Amniotic stem cell (primary cell): ENCODE data around the gene PTCH1.

ENCODE experiments used
- DNase-seq: peaks from one replicate; lab custom pipeline; 2025; lab: John Stamatoyannopoulos, UW

PTCH1 gene

GRCh38 chr9:95512709-95513095, 4.1 kb downstream of the PTCH1 start:
- DNase-seq, result no peak

DNA sequence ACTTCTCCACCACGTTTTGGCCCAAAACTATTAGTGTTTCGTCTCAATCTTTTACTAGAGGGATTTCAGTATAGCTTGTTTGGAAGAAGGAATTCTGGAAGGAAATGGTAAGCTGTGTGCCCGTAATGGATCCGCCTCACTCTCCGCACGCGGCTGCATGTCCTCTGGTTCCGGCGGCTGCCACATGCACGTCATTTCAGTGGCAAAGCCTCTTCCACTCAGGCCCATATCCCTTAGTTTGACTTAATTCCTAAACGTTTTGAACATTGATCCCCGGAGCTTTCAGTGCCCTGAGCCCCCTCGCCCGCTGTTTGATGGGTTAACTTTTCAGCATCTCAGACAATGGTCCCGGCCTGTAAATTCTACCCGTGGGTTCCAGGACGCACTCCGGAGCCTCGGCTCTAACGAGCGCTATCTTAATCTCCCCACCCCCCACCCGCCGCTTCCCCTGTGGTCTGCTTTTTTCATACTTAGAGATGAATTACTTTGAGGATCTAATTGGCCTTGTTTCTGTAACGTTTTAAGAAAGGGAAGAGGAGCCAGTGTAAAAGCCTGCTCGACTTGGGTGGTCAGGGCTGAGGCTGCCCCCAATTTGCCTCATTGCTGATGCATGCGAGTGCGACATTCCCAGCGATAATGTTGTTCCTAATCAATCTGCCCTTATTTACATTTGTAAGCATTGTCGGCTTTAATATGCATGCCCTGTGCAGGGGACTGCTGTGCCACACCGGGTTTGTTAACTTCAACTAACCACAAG, 4.6 kb downstream of the PTCH1 start:
- no peak for DNase-seq

- DNase-seq, result no peak
Observed at GRCh38 chr9:95511616-95511931, 5.2 kb downstream of the PTCH1 start.

DNA sequence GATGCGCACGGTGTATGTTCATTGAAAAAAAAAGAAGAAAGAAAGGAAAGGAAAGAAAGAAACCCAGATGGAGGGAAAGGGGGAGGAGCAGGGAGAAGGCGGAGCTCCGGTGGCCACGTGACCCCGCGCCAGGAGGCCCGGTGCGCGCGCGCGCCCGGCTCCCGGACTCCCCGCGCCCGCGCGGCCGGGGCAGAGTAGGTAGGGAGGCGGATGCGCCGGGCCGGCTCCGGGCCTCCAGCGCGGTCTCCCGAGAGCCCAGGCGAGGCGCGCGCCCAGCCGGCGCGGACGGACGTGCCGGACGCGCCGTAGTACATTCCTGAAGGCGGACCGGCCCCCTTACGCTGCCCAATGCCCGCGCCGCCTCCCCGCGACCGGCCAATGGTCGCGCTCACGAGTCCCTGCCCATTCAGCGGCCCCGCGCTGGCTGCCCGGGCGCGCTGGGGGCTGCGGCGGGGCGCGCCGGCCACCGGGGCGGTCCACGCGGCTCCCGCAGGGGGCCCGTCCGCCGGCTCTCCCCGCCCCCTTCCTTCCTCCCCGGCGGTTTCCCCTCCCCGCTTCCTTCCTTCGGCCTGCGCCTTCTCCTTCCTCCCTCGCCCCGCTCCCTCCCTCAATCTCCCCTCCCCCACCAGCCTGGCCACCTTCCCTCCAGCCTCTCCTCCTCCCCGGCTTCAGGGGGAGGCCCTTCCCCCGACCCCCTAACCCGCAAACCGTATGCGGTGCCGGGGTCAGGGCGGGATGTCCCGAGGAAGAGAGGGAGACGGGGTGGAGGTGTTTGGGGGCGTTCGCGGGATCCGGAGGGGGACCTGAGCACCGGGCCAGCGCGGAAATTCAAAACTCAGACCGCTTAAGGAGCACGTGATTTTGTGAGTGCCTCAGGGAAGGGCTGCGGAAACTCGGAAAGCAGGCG, 5.8 kb downstream of the PTCH1 start:
- DNase-seq, result peak; percentile 96

DNA sequence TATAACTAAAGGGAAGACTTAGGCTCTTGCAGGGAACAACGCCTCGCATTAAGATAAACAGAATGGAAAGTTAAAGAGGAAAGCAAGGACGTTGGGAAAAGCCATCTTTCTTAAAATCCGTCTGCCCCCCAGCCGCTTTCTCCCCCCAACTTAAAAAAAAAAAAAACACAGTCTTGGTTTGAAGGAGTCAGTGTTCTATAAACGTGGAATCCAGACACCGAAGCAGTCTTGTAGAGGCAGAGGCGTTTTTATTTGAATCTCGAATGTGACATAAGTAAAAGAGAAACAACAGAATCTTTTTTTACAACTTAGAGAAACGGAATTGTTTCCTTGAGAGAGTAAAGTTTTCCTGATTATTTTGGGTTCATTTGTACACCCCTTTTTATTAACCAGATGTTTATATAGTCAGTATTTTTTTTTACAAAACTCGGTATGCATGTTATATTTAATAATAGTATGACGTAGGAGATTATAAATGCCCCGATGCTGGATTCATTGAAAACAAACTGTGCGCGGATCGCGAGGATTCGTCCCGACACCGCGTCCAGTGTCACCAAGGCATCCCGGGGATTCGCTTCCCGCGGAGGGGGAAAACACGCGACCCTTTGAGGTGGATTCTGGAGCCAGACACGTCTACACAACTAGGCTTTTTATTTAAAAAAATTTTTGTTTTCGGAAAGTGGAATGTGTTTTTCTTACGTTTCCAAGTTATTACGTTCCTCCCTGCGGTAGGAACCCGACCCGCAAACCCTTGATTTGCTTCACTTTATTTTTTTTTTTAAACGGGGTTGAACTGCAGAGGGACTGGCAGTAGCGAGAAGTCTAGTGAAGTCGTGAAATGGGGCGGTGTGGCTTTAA, 6.7 kb downstream of the PTCH1 start:
- DNase-seq, result no peak

DNA sequence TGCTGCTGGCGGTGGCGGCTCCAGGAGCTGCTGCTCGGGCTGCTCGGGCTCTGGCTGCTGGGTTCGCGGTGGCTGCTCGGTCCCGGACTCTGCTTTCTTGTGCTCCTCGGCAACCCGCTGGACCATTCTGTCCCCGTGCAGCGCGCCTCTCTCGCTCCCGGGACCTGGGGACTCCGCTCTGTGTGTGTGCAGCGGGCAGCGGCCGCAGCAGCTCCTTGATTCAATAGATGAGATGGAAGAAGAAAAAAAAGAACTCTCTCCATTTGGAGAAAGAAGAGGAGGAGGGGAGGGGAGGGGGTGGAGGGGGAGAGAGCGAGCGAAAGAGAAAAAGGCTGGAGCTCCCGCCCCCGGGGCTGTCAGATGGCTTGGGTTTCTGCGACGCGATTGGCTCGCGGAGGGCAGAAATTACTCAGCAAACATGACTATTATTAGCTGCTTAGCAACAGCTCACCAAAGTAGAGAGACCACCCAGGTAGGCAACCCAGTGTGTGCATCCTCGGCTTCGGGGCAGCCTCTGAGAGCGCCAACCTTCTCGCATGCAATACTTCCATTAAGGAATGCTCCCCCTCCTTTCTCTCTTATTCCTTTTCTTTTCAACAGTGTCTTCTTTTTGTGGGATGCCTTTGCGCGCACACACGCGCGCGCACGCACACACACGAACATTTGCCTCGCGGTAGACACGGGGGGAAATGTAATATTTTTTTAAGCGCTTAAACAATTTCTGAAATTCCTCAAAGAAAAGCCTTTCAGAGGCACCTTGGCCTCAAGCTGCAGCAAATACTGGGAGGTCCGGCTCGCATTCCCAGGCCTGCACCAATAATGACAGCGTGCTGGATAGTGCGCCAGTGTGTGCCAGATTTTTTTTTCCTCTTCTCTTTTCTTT, 7.6 kb downstream of the PTCH1 start:
- peak; percentile 88 for DNase-seq

DNA sequence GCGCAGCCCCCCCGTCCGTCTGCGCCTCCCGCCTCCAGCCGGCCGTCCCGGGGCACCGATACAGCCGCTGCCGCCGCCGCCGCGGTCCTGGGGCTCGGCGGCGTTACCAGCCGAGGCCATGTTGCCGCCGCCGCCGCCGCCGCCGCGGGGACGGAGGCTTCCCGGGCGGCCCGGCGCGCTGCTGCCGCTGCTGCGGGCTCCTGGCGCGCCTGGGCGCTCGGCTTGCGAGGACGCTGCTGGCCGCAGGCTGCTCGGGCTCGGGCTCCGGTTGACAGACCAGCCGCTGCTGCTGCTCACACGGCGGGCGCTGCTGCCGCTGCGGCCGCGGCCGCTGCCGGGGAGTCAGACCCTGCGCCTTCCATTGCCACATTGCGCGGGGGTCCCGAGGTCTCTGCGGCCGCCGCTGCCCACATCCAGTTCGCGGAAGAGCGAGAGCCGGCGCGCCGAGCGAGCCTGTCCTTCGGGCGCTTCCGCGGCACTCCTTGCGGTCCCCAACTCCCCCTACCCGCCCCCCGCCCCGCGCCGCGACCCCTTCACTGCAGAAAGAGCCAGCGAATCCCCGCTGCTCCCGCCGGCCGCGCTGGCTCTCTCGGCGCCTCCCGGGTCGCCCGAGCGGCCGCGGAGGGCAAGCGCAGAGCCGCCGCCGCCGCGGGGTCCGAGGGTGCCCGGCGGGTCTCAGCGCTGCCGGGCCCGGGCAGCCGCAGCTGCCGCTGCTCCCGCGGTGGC, 8.4 kb downstream of the PTCH1 start:
- no peak for DNase-seq

DNA sequence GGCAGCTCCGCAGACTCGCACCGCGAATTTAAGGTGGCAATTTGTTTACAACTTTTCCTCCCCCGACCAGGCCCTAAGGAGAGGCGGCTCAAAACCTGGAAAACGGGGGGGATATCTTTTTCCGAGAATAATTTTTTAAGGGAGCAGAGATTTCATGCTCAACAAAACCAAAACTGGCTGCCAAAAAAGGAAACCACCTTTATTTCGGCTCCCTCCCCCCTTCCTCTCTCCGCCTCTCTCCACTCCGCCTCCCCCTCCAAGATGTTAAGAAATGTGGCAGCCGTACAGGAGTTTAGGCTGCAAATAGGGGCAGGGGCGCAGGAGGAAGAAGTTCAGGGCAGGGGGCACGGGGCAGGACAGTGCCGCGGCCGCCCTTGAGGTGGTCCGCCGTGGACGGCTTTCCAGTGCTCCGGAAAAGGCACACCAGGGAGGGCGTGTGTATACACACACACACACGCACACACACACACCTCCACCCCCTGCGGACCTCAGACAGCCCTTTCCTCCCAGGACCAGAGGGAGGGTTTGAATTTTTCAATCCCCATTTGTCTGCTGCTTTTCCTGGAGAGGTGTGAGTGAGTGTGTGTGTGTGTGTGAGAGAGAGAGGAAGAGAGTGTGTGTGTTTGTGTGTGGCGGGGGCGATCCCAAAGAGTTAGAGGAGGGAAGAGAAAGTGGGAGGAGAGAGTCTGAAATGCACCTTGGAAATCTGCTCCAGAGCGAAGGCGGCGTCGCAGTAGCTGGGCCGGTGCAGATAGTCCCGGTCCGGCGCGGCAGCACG, 9.1 kb downstream of the PTCH1 start:
- peak; percentile 25 for DNase-seq

DNA sequence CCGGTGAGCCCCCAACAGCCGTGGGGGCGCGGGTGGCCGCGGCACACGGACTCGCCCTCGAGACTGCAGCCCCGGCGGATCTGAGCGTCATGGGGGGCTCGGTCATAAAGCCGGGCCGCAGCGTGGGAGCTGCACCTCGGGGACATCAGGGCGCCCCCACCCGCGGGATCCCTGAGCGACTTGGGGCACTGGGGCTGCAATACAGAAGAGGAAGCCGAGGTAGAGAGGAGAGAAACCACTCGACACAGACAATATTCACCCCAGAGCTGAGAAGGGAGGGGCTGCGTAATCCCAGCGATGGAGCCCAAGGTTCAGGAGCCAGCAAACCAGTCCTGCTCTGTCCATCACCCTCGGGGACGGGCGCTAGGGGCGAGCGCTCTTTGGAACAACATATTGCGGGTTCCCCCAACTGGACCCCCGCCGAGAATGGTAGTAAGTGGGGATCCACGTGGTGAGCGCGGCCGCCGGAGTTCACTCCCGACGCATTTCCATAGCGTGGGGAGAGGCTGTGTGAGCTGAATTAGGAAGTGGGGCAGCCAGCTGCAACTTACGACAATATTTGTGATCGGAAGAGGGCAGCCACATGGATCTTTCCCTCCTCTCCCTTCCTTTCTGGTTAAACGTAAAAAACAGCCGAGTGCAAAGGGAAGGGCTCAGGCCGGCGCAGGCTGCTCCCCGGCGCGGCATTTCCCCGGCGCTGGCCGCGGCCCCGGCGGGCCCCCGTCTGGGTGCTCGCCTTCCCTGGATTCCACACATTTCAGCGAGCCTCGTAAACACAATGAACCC, 9.9 kb downstream of the PTCH1 start:
- no peak for DNase-seq

GRCh38 chr9:95506428-95506677, 10.4 kb downstream of the PTCH1 start:
- peak; percentile 20 for DNase-seq

DNA sequence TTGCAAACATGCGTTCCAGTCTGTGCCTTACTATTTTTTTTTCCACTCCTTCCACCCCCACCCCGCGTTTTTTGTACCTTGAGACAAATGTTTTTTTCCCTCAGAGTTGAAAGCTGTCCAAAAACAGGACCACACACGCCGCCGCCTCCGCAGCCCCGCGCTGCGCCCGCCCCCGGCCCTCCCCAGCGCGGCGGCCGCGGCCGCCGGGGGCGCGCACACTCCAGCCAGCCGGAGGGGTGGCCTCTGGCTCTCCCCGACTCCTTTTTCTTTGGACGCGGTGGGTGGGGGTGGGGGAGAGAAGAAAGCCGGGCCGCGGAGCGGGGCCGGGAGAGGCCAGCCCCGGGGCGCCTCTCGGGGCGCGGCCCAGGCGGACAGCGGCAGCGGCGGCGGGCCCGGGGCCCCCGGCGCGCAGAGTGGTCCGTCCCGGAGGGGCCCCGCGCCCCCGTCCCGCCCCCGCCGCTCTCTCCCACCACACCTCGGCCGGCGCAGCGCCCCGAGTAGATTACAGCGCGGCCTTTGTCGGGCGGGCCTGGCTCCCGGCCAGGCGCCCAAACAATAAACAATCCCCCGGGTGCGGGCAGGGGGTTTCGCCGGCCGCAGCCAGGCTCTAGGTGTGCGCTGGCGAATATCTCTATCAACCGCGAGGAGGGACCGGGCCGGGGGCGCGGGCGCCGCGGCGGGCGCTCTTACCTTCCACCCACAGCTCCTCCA, 10.9 kb downstream of the PTCH1 start:
- no peak for DNase-seq

GRCh38 chr9:95505072-95505716, 11.6 kb downstream of the PTCH1 start:
- no peak for DNase-seq

- DNase-seq, result no peak
Observed at GRCh38 chr9:95504053-95504963, 12.5 kb downstream of the PTCH1 start.

DNA sequence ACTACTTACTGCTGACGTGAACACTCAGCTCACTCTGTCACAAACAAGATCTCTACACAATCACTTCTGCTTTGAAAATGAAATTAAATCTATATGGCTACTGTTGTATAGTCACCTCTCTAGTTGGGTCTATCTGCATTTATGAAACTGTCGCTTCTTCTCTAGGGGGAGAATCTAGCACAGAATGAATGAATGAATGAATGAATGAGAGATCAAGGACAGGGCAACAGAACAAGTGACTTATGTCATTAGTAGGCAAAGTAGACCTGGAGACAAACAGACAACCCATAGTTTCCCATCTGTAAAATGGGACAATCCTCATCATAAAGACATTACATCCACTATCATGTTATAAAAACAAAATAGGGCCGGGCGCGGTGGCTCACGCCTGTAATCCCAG, 13.4 kb downstream of the PTCH1 start:
- DNase-seq, result no peak

- no peak for DNase-seq
Observed at GRCh38 chr9:95502248-95502647, 14.5 kb downstream of the PTCH1 start.

DNA sequence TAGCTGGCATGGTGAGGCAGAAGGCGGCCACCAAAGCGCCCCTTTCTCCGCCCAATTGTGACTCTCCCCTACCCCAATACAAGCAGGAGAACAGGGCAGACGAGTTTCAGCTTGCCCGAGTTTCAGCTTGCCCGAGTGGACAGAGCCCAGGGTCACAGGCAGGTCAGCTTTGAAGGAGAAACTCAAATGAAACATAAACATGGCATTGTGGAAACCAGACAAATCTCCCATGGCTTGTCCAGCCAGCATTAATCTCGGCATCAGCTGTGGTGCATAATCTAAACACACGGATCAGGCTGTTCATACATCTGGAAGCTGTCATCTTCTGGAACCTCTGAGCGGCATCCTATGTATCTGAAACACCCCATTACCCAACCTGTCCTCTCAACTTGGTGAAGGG, 16.9 kb downstream of the PTCH1 start:
- no peak for DNase-seq

DNA sequence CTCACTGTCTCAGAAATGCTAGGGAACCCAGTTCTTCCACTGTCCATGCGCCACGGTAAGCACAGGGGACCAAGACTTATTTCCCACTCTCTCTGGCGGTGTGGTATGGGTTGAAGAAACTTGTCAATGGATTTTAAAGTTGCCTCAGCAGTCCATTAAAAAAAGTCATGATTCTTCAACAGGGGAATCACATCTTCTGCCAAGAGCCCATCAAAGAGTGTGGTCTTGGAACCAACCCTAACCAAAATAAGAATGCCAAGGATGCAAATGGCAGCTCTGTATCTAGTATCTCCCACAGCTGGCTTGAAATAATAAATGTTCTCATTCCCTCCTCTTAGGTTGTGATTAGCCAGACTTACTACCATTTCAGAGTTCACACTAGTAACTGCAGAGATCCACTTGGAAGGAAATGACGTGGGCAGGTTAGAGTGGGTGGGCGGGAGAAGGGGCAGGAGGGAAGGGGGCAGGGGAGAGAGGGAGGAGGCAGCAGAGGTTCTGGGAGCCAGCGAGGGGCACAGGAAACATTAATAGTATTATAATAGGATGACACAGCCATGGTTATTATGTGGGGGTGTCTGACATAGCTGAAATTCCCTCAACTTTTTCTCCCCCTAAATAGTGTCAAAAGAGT, 17.6 kb downstream of the PTCH1 start:
- DNase-seq, result no peak
